ENCODE measurements around the gene MLYCD. TPM values are rescaled to one million over a fixed set of nuclear protein-coding genes. Genes with fewer than 3 reads are reported as not detected.

Gene MLYCD
- total RNA-seq, 2 experiments from 2014 or later: 2.0 to 2.3 TPM

GRCh38 chr16:83901101-83901500 lies 2.2 kb downstream of the MLYCD start:
- H3K4me3 Mint-ChIP-seq: no peak overlapping the region
- no peaks in the 10 kb centered on the region for H3K9me3 Mint-ChIP-seq
- no peak overlapping the region for H3K27ac Mint-ChIP-seq

DNA sequence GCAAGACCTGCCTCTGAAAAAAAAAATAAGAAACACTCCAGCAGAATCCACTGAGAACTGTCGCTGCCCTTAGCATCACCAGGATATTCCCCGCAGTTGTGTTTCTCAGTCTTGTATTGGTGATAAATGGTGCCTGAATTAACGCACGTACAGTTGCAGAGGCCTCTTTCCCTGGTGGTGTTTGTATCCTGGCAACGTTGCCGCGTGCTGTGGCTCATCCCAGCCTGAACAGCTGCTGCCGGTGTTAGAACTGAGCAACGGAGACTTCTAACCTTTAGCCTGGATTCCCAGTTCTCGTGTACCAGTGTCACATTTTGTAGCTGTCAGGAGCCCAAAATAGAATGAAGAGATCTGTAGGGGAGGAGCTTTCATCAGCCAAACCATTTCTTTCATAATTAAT lies 4.8 kb downstream of the MLYCD start:
- DNase-seq: no peak
- intact Hi-C loops (cut with micrococcal nuclease): no loop called here
- H3K27me3 Mint-ChIP-seq (ENCODE audit: low read depth): no peaks in the 10 kb centered on the region
- H3K9me3 Mint-ChIP-seq: no peaks in the 10 kb centered on the region
- no peaks in the 10 kb centered on the region for H3K36me3 Mint-ChIP-seq (ENCODE audit: low read depth)
- CTCF ChIA-PET: no interaction called here
- no peak overlapping the region for H3K4me3 Mint-ChIP-seq
- peaks cover 15% of the 10 kb centered on the region for H3K4me1 Mint-ChIP-seq (ENCODE audit: low read depth)
- H3K27ac Mint-ChIP-seq: no peak overlapping the region

More at GRCh38 chr16:83901101-83901500, 2.2 kb downstream of the MLYCD start:
- Mint-ChIP-seq H3K4me1 (ENCODE audit: low read depth) (peaks cover 22% of the 10 kb centered on the region), H3K27me3 (ENCODE audit: low read depth) (no peaks in the 10 kb centered on the region), H3K36me3 (ENCODE audit: low read depth) (no peaks in the 10 kb centered on the region)
- CTCF ChIA-PET: interaction anchor here (1.3 kb wide), 1 partner anchor 74 kb away, joined by 7 read pairs; no protein-coding TSS in a partner anchor
- DNase-seq: no peak
- intact Hi-C loops (cut with micrococcal nuclease): no loop called here

GRCh38 chr16:83906683-83907082 lies 7.8 kb downstream of the MLYCD start:
- Mint-ChIP-seq H3K4me3 (no peak overlapping the region), H3K36me3 (ENCODE audit: low read depth) (peaks cover 2% of the 10 kb centered on the region)

DNA sequence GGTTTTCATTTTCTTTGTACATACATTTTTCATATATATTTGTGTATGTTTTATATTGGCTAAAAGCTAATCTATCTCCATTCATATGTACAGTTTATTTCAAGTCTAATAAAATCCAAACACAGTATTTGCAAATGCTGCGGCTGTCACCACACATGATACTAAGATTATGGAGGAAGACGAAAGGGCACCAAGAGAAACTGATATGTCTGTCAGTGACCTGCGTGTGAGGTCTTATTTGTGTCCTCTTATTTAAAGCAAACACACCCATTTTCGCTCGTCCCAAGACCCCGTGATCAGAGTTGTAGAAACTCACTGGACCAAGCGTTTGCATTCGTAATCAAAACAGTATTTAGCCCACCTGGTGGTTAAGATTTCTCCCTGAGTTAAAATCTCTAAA lies 8.2 kb downstream of the MLYCD start:
- peaks cover 3% of the 10 kb centered on the region for H3K4me1 Mint-ChIP-seq (ENCODE audit: low read depth)
- no peak overlapping the region for H3K27ac Mint-ChIP-seq
- no peaks in the 10 kb centered on the region for H3K9me3 Mint-ChIP-seq
- H3K4me3 Mint-ChIP-seq: no peak overlapping the region
- intact Hi-C loops (cut with micrococcal nuclease): no loop called here
- DNase-seq: no peak
- H3K36me3 Mint-ChIP-seq (ENCODE audit: low read depth): peaks cover 4% of the 10 kb centered on the region
- no peaks in the 10 kb centered on the region for H3K27me3 Mint-ChIP-seq (ENCODE audit: low read depth)
- CTCF ChIA-PET: no interaction called here

More at GRCh38 chr16:83906683-83907082, 7.8 kb downstream of the MLYCD start:
- Mint-ChIP-seq H3K4me1 (ENCODE audit: low read depth) (peaks cover 3% of the 10 kb centered on the region), H3K27ac (no peak overlapping the region), H3K9me3 (no peaks in the 10 kb centered on the region), H3K27me3 (ENCODE audit: low read depth) (no peaks in the 10 kb centered on the region)
- DNase-seq: no peak
- intact Hi-C loops (cut with micrococcal nuclease): no loop called here
- CTCF ChIA-PET: no interaction called here

- H3K36me3 Mint-ChIP-seq (ENCODE audit: low read depth): peaks cover 6% of the 10 kb centered on the region
- no peaks in the 10 kb centered on the region for H3K27me3 Mint-ChIP-seq (ENCODE audit: low read depth)
- DNase-seq: no peak
- H3K9me3 Mint-ChIP-seq: no peaks in the 10 kb centered on the region
- H3K27ac Mint-ChIP-seq: no peak overlapping the region
- intact Hi-C loops (cut with micrococcal nuclease): no loop called here
- H3K4me3 Mint-ChIP-seq: no peak overlapping the region
- CTCF ChIA-PET: no interaction called here
- peaks cover 2% of the 10 kb centered on the region for H3K4me1 Mint-ChIP-seq (ENCODE audit: low read depth)
Measured at GRCh38 chr16:83907631-83908250, 8.8 kb downstream of the MLYCD start.

GRCh38 chr16:83908798-83909197 lies 9.9 kb downstream of the MLYCD start:
- H3K27ac Mint-ChIP-seq: no peak overlapping the region
- H3K4me3 Mint-ChIP-seq: no peak overlapping the region
- CTCF ChIA-PET: no interaction called here
- intact Hi-C loops (cut with micrococcal nuclease): no loop called here
- peaks cover 6% of the 10 kb centered on the region for H3K36me3 Mint-ChIP-seq (ENCODE audit: low read depth)
- no peaks in the 10 kb centered on the region for H3K4me1 Mint-ChIP-seq (ENCODE audit: low read depth)
- no peaks in the 10 kb centered on the region for H3K27me3 Mint-ChIP-seq (ENCODE audit: low read depth)
- H3K9me3 Mint-ChIP-seq: no peaks in the 10 kb centered on the region
- DNase-seq: no peak

- Mint-ChIP-seq H3K36me3 (ENCODE audit: low read depth) (peaks cover 14% of the 10 kb centered on the region), H3K4me3 (no peak overlapping the region), H3K27me3 (ENCODE audit: low read depth) (no peaks in the 10 kb centered on the region), H3K9me3 (no peaks in the 10 kb centered on the region), H3K27ac (no peak overlapping the region), H3K4me1 (ENCODE audit: low read depth) (no peaks in the 10 kb centered on the region)
- CTCF ChIA-PET: interaction anchor here (1.0 kb wide), 1 partner anchor 46 kb away, joined by 3 read pairs; no protein-coding TSS in a partner anchor
- intact Hi-C loops (cut with micrococcal nuclease): no loop called here
- no peak for DNase-seq
Measured at GRCh38 chr16:83911290-83911689, 12.4 kb downstream of the MLYCD start.

GRCh38 chr16:83912519-83913244 lies 13.8 kb downstream of the MLYCD start:
- H3K4me1 Mint-ChIP-seq (ENCODE audit: low read depth): no peaks in the 10 kb centered on the region
- no peaks in the 10 kb centered on the region for H3K27me3 Mint-ChIP-seq (ENCODE audit: low read depth)
- peaks cover 16% of the 10 kb centered on the region for H3K36me3 Mint-ChIP-seq (ENCODE audit: low read depth)
- CTCF ChIA-PET: interaction anchor here (1.0 kb wide), 2 partner anchors 14 to 44 kb away, joined by 3 read pairs; no protein-coding TSS in a partner anchor
- intact Hi-C loops (cut with micrococcal nuclease): no loop called here
- no peak overlapping the region for H3K27ac Mint-ChIP-seq
- H3K4me3 Mint-ChIP-seq: no peak overlapping the region
- no peaks in the 10 kb centered on the region for H3K9me3 Mint-ChIP-seq
- DNase-seq: no peak

DNA sequence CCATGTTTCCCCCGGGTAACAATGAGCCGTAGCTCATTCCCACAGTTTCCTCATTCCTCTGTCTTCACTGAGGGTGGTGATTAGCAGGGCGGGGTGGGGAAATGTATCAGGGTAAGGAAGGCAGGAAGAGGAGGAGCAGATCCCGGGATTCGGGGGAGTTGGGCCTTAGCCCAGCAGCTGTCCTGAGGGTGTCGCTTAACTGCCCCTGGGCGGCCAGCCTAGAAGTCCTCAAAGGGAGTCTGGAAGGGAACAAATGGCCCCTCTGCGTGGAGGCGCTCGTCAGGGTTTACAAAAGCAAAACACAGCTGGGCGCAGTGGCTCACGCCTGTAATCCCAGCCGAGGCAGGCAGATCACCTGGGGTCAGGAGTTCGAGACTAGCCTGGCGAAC lies 14.3 kb downstream of the MLYCD start:
- intact Hi-C loops (cut with micrococcal nuclease): no loop called here
- CTCF ChIA-PET: interaction anchor here (1.0 kb wide), 1 partner anchor 14 kb away, joined by 3 read pairs; no protein-coding TSS in a partner anchor
- H3K4me1 Mint-ChIP-seq (ENCODE audit: low read depth): no peaks in the 10 kb centered on the region
- no peaks in the 10 kb centered on the region for H3K27me3 Mint-ChIP-seq (ENCODE audit: low read depth)
- H3K36me3 Mint-ChIP-seq (ENCODE audit: low read depth): peaks cover 16% of the 10 kb centered on the region
- H3K27ac Mint-ChIP-seq: no peak overlapping the region
- H3K4me3 Mint-ChIP-seq: no peak overlapping the region
- DNase-seq: no peak
- no peaks in the 10 kb centered on the region for H3K9me3 Mint-ChIP-seq

DNA sequence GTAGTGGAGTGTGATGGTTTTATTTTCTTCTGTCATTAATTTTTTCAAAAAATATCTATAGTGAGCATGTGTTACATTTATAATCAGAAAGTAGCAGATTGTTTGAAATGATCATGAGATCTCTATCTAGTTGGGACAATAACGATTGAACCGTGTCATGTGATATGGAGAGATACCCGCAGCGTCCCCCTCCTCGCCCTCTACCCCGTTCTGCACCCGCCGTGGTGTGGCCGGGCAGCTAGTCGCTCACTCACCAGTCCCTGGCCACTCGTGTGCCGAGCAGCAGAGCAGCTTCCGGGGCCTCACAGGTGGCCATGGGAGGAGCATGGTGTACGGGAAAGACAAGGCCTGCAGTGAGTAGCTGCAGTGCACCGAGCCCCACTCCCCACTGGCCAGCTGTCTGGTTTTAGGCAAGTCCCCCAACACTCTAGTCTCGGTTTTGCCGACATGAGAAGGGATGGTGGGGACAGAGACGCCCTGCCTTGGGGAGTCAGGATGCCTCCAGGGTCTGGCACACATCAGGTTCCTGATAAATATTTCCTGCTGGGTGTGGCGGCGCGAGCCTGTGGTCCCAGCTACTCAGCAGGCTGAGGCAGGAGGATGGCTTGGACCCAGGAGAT lies 15.3 kb downstream of the MLYCD start:
- H3K4me1 Mint-ChIP-seq (ENCODE audit: low read depth): no peaks in the 10 kb centered on the region
- CTCF ChIA-PET: no interaction called here
- peaks cover 16% of the 10 kb centered on the region for H3K36me3 Mint-ChIP-seq (ENCODE audit: low read depth)
- H3K27ac Mint-ChIP-seq: no peak overlapping the region
- intact Hi-C loops (cut with micrococcal nuclease): no loop called here
- no peaks in the 10 kb centered on the region for H3K9me3 Mint-ChIP-seq
- no peaks in the 10 kb centered on the region for H3K27me3 Mint-ChIP-seq (ENCODE audit: low read depth)
- no peak for DNase-seq
- H3K4me3 Mint-ChIP-seq: no peak overlapping the region

DNA sequence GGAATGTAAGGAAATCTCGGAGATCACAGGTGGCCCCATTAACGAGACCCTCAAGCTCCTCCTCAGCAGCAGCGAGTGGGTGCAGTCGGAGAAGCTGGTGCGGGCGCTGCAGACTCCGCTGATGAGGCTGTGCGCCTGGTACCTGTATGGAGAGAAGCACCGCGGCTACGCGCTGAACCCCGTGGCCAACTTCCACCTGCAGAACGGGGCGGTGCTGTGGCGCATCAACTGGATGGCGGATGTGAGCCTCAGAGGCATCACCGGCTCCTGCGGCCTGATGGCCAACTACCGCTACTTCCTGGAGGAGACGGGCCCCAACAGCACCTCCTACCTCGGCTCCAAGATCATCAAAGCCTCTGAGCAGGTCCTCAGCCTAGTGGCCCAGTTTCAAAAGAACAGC lies 16.2 kb downstream of the MLYCD start:
- no peak for DNase-seq
- H3K27me3 Mint-ChIP-seq (ENCODE audit: low read depth): no peaks in the 10 kb centered on the region
- H3K4me3 Mint-ChIP-seq: no peak overlapping the region
- intact Hi-C loops (cut with micrococcal nuclease): no loop called here
- CTCF ChIA-PET: no interaction called here
- H3K9me3 Mint-ChIP-seq: no peaks in the 10 kb centered on the region
- H3K36me3 Mint-ChIP-seq (ENCODE audit: low read depth): peaks cover 18% of the 10 kb centered on the region
- no peaks in the 10 kb centered on the region for H3K4me1 Mint-ChIP-seq (ENCODE audit: low read depth)
- no peak overlapping the region for H3K27ac Mint-ChIP-seq

DNA sequence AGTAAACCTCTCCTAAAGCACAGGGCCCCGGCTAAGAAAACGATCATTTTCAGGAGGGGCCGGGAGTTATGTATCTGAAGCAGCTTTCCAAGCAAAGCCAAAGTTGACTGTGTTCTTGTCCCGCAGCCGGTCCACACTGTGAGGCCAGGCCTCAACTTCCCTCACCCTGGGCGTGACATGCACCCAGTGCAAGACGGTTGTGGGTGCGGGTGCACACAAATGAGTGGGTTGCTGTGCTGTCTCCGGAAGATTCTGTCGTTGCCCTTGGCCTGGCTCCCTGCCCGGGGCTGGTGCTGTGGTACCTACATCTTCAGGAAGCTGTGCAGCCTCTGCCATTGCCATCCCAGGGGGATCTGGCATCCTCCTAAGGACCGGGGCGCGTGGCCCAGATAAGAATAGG lies 16.6 kb downstream of the MLYCD start:
- Mint-ChIP-seq H3K4me3 (no peak overlapping the region), H3K27ac (no peak overlapping the region), H3K36me3 (ENCODE audit: low read depth) (peaks cover 19% of the 10 kb centered on the region), H3K4me1 (ENCODE audit: low read depth) (no peaks in the 10 kb centered on the region), H3K27me3 (ENCODE audit: low read depth) (no peaks in the 10 kb centered on the region), H3K9me3 (no peaks in the 10 kb centered on the region)
- CTCF ChIA-PET: no interaction called here
- intact Hi-C loops (cut with micrococcal nuclease): no loop called here
- DNase-seq: no peak

Measured in activated naive CD4-positive, alpha-beta T cell treated with anti-CD3 and anti-CD28 coated beads for 36 hours (primary cell).